ENCODE measurements around the gene OAS3.

Gene OAS3

DNA sequence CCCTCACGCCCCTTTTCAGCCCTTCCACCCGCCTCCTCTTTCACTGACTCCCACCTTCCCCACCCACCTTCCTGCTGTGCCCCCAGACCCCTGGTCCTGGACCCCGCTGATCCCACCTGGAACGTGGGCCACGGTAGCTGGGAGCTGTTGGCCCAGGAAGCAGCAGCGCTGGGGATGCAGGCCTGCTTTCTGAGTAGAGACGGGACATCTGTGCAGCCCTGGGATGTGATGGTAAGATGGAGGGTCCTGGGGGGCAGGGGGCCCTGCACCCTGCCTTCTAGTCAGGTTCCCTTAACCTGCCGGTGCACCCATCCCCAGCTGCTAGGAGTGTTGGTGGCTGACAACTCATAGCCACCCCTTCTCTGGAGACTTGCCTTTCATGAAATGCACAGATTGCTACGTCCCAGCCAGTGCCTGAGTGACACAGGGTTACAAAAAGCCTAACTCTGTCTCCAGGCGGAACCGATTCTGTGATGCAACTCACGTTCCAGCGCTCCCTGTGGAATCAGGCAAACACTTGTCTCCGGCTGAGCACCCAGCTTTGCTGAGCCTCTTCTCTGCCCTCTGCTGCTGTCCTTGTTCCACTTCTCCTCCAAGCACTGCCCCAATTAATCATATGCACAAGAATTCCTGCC is 25.1 kb downstream of the OAS3 start:
- Mint-ChIP-seq H3K4me1 (peaks cover 13% of the 10 kb centered on the region), H3K36me3 (peaks cover 29% of the 10 kb centered on the region), H3K27me3 (no peaks in the 10 kb centered on the region), H3K4me3 (no peak overlapping the region), H3K9me3 (peaks cover 5% of the 10 kb centered on the region), H3K27ac (no peak overlapping the region)

DNA sequence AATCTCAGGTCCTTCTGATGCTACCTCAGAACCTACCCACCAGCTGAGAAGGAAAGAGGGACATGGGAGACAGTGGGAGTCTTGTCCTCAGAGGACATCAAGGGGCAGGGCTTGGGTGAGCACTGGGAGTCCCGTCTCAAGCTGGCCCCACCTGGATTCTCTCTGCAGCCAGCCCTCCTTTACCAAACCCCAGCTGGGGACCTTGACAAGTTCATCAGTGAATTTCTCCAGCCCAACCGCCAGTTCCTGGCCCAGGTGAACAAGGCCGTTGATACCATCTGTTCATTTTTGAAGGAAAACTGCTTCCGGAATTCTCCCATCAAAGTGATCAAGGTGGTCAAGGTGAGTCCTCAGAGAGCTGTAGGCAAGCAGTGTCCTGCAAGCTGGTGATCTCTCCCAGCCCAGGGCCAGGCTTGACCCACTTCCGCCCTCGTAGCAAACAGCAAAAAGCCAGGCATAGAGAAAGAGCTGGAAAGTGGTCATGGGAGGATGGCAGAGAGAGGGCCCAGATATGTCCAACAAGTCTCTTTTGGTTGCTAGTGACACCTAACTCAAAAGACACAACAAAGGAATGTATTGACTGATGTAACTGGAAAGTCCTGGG is 25.9 kb downstream of the OAS3 start:
- Mint-ChIP-seq H3K27me3 (no peaks in the 10 kb centered on the region), H3K27ac (no peak overlapping the region), H3K4me1 (peaks cover 13% of the 10 kb centered on the region), H3K36me3 (peaks cover 29% of the 10 kb centered on the region), H3K9me3 (peaks cover 5% of the 10 kb centered on the region), H3K4me3 (no peak overlapping the region)

DNA sequence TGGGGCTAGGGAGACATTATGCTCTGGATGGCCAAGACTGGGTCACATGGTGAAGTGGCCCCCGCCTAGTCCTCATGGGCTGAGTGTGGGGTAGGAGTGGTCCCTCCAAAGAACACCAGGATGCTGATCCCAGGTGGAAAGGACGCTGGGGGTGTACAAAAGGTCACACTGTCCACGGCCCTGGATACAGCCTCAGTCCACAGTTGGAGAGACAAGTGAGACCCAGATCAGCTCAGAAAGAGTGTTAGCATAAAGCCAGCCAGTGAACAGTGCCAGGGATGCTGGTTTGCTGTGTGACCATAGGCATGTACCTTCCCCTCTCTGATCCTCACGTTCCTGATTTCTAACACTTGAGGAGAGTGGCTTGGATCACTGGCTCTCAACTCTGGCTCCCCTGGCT is 26.6 kb downstream of the OAS3 start:
- H3K4me1 Mint-ChIP-seq = peaks cover 6% of the 10 kb centered on the region
- H3K27me3 Mint-ChIP-seq = no peaks in the 10 kb centered on the region
- H3K9me3 Mint-ChIP-seq = no peaks in the 10 kb centered on the region

DNA sequence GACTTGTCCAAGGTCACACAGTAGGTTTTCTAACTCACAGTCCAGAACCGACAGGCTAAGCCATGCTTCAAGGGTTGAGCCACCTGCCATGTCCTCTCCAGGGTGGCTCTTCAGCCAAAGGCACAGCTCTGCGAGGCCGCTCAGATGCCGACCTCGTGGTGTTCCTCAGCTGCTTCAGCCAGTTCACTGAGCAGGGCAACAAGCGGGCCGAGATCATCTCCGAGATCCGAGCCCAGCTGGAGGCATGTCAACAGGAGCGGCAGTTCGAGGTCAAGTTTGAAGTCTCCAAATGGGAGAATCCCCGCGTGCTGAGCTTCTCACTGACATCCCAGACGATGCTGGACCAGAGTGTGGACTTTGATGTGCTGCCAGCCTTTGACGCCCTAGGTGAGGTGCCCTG is 27.4 kb downstream of the OAS3 start:
- H3K4me1 Mint-ChIP-seq = no peaks in the 10 kb centered on the region
- no peaks in the 10 kb centered on the region for H3K27me3 Mint-ChIP-seq
- no peaks in the 10 kb centered on the region for H3K9me3 Mint-ChIP-seq
- H3K4me3 Mint-ChIP-seq = no peak overlapping the region
- H3K36me3 Mint-ChIP-seq = peaks cover 26% of the 10 kb centered on the region
- H3K27ac Mint-ChIP-seq = no peak overlapping the region

More for the DNA sequence above, 26.6 kb downstream of the OAS3 start:
- H3K27ac Mint-ChIP-seq = no peak overlapping the region
- no peak overlapping the region for H3K4me3 Mint-ChIP-seq
- H3K36me3 Mint-ChIP-seq = peaks cover 25% of the 10 kb centered on the region

DNA sequence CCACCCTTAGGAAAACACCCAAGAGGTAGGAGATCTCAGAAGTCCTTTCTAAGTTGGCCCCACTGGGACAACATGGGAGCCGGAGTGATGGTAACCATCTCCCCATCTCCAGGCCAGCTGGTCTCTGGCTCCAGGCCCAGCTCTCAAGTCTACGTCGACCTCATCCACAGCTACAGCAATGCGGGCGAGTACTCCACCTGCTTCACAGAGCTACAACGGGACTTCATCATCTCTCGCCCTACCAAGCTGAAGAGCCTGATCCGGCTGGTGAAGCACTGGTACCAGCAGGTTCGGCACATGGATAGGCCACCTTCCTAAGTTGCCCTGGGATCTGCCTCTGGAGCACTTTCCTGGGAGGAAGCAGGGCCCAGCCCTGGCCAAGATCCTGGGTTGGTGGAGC is 29.0 kb downstream of the OAS3 start:
- no peaks in the 10 kb centered on the region for H3K4me1 Mint-ChIP-seq
- no peaks in the 10 kb centered on the region for H3K27me3 Mint-ChIP-seq
- no peaks in the 10 kb centered on the region for H3K9me3 Mint-ChIP-seq
- H3K36me3 Mint-ChIP-seq = peaks cover 15% of the 10 kb centered on the region
- no peak overlapping the region for H3K27ac Mint-ChIP-seq
- H3K4me3 Mint-ChIP-seq = no peak overlapping the region

DNA sequence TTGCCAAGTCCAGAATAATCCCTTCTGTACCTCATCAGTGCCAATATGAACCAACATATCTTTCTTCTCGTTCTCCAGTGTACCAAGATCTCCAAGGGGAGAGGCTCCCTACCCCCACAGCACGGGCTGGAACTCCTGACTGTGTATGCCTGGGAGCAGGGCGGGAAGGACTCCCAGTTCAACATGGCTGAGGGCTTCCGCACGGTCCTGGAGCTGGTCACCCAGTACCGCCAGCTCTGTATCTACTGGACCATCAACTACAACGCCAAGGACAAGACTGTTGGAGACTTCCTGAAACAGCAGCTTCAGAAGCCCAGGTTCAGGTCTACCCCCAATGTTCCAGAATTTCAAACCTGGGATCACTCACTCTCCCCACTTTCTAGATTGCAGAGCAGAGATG is 29.6 kb downstream of the OAS3 start:
- no peak overlapping the region for H3K27ac Mint-ChIP-seq
- H3K4me1 Mint-ChIP-seq = no peaks in the 10 kb centered on the region
- peaks cover 14% of the 10 kb centered on the region for H3K36me3 Mint-ChIP-seq
- no peaks in the 10 kb centered on the region for H3K27me3 Mint-ChIP-seq
- H3K9me3 Mint-ChIP-seq = no peaks in the 10 kb centered on the region
- no peak overlapping the region for H3K4me3 Mint-ChIP-seq

DNA sequence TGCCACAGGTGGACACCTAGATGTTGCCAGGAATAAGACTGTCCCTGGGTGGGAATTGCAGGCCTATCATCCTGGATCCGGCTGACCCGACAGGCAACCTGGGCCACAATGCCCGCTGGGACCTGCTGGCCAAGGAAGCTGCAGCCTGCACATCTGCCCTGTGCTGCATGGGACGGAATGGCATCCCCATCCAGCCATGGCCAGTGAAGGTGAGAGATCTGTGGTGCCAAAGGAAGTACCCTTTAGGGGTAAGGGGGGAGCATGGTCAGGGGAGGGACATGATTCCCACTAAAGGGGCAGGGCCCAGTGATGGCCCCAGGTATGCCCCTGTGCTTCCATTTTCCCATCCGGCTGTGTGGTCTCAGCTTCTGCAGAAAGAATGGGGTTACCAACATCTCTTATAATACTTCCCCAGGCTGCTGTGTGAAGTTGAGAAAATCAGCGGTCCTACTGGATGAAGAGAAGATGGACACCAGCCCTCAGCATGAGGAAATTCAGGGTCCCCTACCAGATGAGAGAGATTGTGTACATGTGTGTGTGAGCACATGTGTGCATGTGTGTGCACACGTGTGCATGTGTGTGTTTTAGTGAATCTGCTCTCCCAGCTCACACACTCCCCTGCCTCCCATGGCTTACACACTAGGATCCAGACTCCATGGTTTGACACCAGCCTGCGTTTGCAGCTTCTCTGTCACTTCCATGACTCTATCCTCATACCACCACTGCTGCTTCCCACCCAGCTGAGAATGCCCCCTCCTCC is 31.5 kb downstream of the OAS3 start:
- Mint-ChIP-seq H3K27ac (no peak overlapping the region), H3K4me3 (no peak overlapping the region), H3K4me1 (no peaks in the 10 kb centered on the region), H3K9me3 (no peaks in the 10 kb centered on the region), H3K27me3 (no peaks in the 10 kb centered on the region), H3K36me3 (peaks cover 12% of the 10 kb centered on the region)

DNA sequence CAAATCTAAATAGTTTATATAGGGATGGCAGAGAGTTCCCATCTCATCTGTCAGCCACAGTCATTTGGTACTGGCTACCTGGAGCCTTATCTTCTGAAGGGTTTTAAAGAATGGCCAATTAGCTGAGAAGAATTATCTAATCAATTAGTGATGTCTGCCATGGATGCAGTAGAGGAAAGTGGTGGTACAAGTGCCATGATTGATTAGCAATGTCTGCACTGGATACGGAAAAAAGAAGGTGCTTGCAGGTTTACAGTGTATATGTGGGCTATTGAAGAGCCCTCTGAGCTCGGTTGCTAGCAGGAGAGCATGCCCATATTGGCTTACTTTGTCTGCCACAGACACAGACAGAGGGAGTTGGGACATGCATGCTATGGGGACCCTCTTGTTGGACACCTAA is 32.1 kb downstream of the OAS3 start:
- H3K27ac Mint-ChIP-seq = no peak overlapping the region
- peaks cover 12% of the 10 kb centered on the region for H3K36me3 Mint-ChIP-seq
- no peaks in the 10 kb centered on the region for H3K27me3 Mint-ChIP-seq

DNA sequence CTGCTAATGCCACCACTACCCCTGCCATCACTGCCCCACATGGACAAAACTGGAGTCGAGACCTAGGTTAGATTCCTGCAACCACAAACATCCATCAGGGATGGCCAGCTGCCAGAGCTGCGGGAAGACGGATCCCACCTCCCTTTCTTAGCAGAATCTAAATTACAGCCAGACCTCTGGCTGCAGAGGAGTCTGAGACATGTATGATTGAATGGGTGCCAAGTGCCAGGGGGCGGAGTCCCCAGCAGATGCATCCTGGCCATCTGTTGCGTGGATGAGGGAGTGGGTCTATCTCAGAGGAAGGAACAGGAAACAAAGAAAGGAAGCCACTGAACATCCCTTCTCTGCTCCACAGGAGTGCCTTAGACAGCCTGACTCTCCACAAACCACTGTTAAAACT is 33.0 kb downstream of the OAS3 start:
- Mint-ChIP-seq H3K36me3 (peaks cover 12% of the 10 kb centered on the region), H3K27me3 (no peaks in the 10 kb centered on the region), H3K4me1 (peaks cover 2% of the 10 kb centered on the region), H3K9me3 (no peaks in the 10 kb centered on the region), H3K4me3 (no peak overlapping the region), H3K27ac (no peak overlapping the region)

More for the DNA sequence above, 32.1 kb downstream of the OAS3 start:
- Mint-ChIP-seq H3K4me1 (no peaks in the 10 kb centered on the region), H3K4me3 (no peak overlapping the region), H3K9me3 (no peaks in the 10 kb centered on the region)

DNA sequence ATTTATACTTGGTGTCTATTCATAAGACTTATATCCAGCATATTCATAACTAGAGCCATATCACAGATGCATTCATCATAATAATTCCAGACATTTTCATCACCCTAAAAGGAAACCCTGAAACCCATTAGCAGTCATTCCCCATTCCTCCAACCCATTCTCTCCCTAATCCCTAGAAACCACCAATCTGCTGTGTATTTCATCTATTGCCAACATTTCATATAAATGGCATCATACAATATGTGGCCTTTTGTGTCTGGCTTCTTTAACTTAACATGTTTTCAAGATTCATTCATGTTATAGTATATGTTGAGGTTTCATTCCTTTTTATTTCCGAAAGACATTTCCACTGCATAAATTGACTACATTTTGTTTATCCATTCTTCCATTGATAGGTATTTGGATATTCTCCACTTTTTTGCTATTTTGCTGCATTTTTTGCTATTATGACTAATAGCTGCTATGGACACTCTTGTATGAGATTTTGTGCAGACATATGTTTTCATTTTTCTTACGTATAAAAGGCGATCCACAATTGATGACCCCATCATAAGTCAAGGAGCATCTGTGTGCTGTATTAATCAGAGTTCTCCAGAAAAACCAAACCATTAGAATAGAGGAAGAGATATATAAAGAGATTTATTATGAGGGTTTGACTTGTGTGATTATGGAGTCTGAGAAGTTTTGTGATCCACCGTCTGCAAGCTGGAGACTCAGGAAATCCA is 34.9 kb downstream of the OAS3 start:
- H3K36me3 Mint-ChIP-seq = peaks cover 11% of the 10 kb centered on the region

DNA sequence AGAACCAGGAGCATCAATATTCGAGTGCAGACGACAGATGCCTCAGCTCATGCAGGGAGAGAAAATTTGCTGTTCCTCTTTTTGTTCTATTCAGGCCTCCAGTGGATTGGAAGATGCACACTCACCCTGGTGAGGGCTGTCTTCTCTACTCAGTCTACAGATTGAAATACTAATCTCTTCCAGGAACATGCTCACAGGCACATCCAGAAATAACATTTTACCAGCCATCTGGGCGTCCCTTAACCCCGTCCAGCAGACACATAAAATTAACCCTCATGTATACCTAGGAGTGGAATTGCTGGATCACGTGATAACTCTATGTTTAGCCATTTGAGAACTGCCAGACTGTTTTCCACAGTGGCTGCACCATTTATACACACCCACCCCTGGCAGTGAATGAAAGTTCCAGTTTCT is 35.6 kb downstream of the OAS3 start:
- Mint-ChIP-seq H3K4me3 (no peak overlapping the region), H3K27ac (no peak overlapping the region), H3K27me3 (no peaks in the 10 kb centered on the region), H3K9me3 (no peaks in the 10 kb centered on the region), H3K36me3 (peaks cover 11% of the 10 kb centered on the region), H3K4me1 (peaks cover 14% of the 10 kb centered on the region)

More for the DNA sequence above, 34.9 kb downstream of the OAS3 start:
- Mint-ChIP-seq H3K9me3 (no peaks in the 10 kb centered on the region), H3K27me3 (no peaks in the 10 kb centered on the region), H3K4me1 (peaks cover 14% of the 10 kb centered on the region), H3K4me3 (no peak overlapping the region), H3K27ac (peak overlapping the region; percentile 48)

DNA sequence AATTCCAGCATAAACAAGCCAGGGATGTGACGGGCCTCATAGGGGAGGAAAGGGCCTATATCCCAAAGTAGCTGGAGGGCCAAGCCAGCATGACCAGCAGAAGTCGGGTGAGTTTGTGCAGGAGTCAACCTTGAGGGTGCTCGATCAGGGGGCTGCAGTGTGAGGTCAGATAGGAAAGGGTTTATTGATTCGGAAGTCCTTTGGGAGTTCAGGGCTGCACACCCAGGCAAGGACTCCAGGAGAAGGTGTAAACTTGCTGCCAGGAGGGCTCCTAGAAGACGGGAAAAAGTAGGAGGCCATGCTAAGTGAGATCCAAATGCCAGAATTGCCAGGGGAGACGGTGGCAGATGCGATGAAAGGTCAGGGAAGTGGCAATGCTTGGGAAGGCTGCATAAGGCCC is 36.6 kb downstream of the OAS3 start:
- peaks cover 9% of the 10 kb centered on the region for H3K36me3 Mint-ChIP-seq
- no peak overlapping the region for H3K27ac Mint-ChIP-seq
- H3K27me3 Mint-ChIP-seq = no peaks in the 10 kb centered on the region
- H3K4me1 Mint-ChIP-seq = peaks cover 18% of the 10 kb centered on the region
- H3K9me3 Mint-ChIP-seq = no peaks in the 10 kb centered on the region
- no peak overlapping the region for H3K4me3 Mint-ChIP-seq

DNA sequence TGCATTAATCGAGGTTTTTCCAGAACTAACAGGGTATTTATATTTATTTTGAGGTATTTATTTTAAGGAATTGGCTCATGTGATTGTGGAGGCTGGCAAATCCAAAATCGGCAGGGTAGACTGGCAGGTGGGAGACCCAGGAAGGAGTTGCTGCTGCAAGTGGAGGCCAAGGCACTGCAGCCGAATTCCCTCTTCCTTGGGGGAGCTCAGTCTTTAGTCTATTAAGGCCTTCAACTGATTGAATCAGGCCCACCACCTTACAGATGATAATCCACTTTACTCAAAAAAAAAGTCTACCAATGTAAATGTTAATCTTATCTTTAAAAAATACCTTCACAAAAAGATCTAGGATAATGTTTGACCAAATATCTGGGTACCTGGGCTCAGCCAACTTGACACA is 38.9 kb downstream of the OAS3 start:
- H3K9me3 Mint-ChIP-seq = no peaks in the 10 kb centered on the region
- H3K4me3 Mint-ChIP-seq = no peak overlapping the region
- H3K36me3 Mint-ChIP-seq = peaks cover 4% of the 10 kb centered on the region
- H3K4me1 Mint-ChIP-seq = peaks cover 39% of the 10 kb centered on the region
- H3K27ac Mint-ChIP-seq = peak overlapping the region; percentile 8
- H3K27me3 Mint-ChIP-seq = no peaks in the 10 kb centered on the region

DNA sequence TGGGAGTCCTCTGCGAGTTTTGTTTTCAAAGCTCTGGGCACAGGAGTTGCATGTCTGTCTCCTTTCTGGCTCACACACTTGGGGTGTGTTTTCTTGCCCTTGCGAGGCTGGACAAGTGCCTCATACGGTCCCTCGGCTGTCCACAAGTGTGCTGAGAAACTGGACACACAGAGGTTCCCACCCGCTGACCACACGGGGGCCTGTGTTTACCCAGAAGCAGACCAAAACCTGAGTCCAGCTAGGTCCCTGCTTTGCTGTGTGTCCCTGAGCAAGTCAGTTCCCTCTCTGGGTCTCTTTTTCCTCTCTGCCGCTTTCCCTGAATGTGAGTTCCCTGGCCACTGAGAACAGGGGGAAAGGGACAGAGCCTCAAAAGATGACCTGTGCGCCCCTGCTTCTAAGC is 39.4 kb downstream of the OAS3 start:
- H3K27ac Mint-ChIP-seq = peak overlapping the region; percentile 98
- H3K9me3 Mint-ChIP-seq = peaks cover 3% of the 10 kb centered on the region
- peaks cover 44% of the 10 kb centered on the region for H3K4me1 Mint-ChIP-seq
- H3K27me3 Mint-ChIP-seq = no peaks in the 10 kb centered on the region
- peak overlapping the region; percentile 88 for H3K4me3 Mint-ChIP-seq
- H3K36me3 Mint-ChIP-seq = peaks cover 8% of the 10 kb centered on the region

DNA sequence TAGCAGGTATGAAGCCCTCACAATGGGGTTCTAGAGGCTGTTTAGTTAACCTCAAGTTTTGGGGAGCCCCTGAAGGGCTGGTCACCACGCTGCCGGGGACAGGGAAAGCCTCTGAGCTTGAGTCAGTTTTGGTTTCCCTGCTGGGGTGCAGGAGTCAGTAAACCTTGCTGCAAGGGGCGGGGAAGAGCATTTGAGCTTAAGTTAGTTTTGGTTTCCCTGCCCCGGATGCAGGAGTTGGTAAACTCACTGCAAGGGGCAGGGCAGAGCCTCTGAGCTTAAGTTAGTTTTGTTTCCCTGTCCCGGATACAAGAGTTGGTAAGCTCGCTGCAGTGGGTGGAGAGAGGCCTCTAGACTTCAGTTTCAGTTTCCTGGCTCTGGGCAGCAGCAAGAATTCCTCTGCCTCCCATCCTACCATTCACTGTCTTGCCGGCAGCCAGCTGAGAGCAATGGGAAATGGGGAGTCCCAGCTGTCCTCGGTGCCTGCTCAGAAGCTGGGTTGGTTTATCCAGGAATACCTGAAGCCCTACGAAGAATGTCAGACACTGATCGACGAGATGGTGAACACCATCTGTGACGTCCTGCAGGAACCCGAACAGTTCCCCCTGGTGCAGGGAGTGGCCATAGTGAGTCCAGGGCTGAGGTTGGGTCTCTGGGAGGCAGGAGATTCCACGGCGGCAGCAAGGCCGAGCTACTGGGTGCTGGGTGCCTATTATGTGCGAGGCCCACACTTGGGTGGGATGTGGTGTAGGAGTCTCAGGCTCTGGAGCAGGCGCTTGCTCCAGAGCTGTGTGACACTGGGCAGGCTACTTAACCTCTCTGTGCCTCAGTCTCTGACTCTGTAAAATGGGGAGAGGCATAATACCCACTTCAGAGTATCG is 40.1 kb downstream of the OAS3 start, which contains the start of gene OAS2:
OAS2 (plus strand) TSS at position 357 of the 878 bp plus-strand sequence; CDS start at position 447, 90 bp downstream.
- Mint-ChIP-seq H3K27me3 (no peaks in the 10 kb centered on the region), H3K4me3 (peak within 1 kb of the TSS; percentile 88), H3K4me1 (peaks cover 52% of the 10 kb centered on the region)

More for the DNA sequence above, 40.1 kb downstream of the OAS3 start, which contains the start of gene OAS2:
- Mint-ChIP-seq H3K9me3 (peaks cover 4% of the 10 kb centered on the region), H3K27ac (peak within 1 kb of the TSS; percentile 98), H3K36me3 (peaks cover 10% of the 10 kb centered on the region)
